ENCODE results near the gene BCL7A. TPM values are rescaled to one million over a fixed set of nuclear protein-coding genes. Genes with fewer than 3 reads are reported as not detected.

The BCL7A gene
- total and polyA plus RNA-seq, 4 donors = 3.5 to 8.3 (median 4.9) TPM

DNA sequence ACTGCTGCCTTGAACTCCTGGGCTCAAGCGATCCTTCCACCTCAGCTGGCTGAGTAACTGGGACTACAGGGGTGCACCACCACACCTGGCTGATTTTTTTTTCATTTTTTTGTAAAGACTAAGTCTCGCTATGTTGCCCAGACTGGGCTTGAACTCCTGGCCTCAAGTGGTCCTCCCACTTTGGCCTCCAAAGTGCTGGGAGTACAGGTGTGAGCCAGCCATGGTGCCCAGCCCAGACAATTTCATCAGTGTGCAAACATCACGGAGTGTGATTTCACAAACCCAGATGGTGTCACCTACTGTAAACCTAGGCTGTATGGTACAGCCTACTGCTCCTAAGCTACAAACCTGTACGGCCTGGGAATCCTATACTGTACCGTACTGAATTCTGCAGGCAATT, 6.9 kb upstream of the BCL7A start:
- 85% methylated on average over 5 of the region's 5 CpGs for WGBS
- no peaks in the 10 kb centered on the region for H3K9me3 ChIP-seq (ENCODE audit: control insufficient read depth in 4 of 4, low read length in 3 of 4)

DNA sequence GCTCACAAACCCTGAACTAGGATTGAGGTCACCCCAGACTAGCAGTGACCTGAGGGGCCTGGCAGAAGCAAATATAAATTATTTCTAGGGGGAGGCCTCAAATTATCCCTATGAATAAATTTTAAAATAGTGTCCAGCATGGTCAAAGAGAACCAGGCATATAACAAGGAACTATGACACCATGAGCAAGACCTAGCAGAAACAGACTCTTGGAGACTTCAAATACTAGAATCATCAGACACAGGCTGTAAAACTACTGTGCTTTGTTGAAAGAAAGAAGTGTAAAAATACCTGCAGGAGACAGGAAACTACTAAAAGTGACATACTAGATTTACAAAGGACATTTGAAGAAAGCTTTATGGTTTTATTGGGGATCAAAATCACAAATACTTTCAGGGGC, 3.2 kb upstream of the BCL7A start:
- Histone ChIP-seq H3K9me3 (ENCODE audit: control insufficient read depth in 4 of 4, low read length in 3 of 4) (no peaks in the 10 kb centered on the region), H3K27me3 (ENCODE audit: control insufficient read depth in 4 of 4, insufficient read depth in 4 of 4, low read length in 3 of 4) (no peaks in the 10 kb centered on the region), H3K4me1 (ENCODE audit: control insufficient read depth in 4 of 4, insufficient read depth in 4 of 4, low read length in 3 of 4) (peaks cover 0 to 15% (median 5%) of the 10 kb centered on the region in 4 donors), H3K4me3 (ENCODE audit: low read depth in 1 of 3, low read length in 3 of 3) (no peak overlapping the region), H3K9ac (ENCODE audit: low read depth in 1 of 2, low read length in 2 of 2) (no peak overlapping the region), H3K36me3 (ENCODE audit: control insufficient read depth in 4 of 4, insufficient read depth in 3 of 4, low read depth in 1 of 4, low read length in 3 of 4) (no peaks in the 10 kb centered on the region), H3K27ac (ENCODE audit: low read depth in 1 of 2, low read length in 2 of 2) (no peak overlapping the region)
- TF ChIP-seq GABPA (IDR thresholded peaks at IDR 0.05 in 1 of 2, conservative IDR thresholded peaks at IDR 0.05 in 1 of 2) (no peak), HNF4G (IDR thresholded peaks at IDR 0.05) (no peak)
- DNase-seq (ENCODE audit: low spot score) = no peak

More for the DNA sequence above, 6.9 kb upstream of the BCL7A start:
- Histone ChIP-seq H3K4me3 (ENCODE audit: low read depth in 1 of 3, low read length in 3 of 3) (no peak overlapping the region), H3K27me3 (ENCODE audit: control insufficient read depth in 4 of 4, insufficient read depth in 4 of 4, low read length in 3 of 4) (no peaks in the 10 kb centered on the region), H3K27ac (ENCODE audit: low read depth in 1 of 2, low read length in 2 of 2) (no peak overlapping the region), H3K9ac (ENCODE audit: low read depth in 1 of 2, low read length in 2 of 2) (no peak overlapping the region), H3K36me3 (ENCODE audit: control insufficient read depth in 4 of 4, insufficient read depth in 3 of 4, low read depth in 1 of 4, low read length in 3 of 4) (no peaks in the 10 kb centered on the region), H3K4me1 (ENCODE audit: control insufficient read depth in 4 of 4, insufficient read depth in 4 of 4, low read length in 3 of 4) (no peaks in the 10 kb centered on the region)
- TF ChIP-seq NR2F2 (IDR thresholded peaks at IDR 0.05) = no peak
- no peak for TF ChIP-seq YY1 (IDR thresholded peaks at IDR 0.05)
- TF ChIP-seq, protein P1, sequence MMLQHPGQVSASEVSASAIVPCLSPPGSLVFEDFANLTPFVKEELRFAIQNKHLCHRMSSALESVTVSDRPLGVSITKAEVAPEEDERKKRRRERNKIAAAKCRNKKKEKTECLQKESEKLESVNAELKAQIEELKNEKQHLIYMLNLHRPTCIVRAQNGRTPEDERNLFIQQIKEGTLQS (IDR thresholded peaks at IDR 0.05) = no peak
- no peak for TF ChIP-seq EGR1 (IDR thresholded peaks at IDR 0.05; ENCODE audit: low read depth in 2 of 2)
- TF ChIP-seq GABPA (IDR thresholded peaks at IDR 0.05 in 1 of 2, conservative IDR thresholded peaks at IDR 0.05 in 1 of 2) = no peak
- TF ChIP-seq SP1 (IDR thresholded peaks at IDR 0.05) = no peak
- TF ChIP-seq, protein P2, sequence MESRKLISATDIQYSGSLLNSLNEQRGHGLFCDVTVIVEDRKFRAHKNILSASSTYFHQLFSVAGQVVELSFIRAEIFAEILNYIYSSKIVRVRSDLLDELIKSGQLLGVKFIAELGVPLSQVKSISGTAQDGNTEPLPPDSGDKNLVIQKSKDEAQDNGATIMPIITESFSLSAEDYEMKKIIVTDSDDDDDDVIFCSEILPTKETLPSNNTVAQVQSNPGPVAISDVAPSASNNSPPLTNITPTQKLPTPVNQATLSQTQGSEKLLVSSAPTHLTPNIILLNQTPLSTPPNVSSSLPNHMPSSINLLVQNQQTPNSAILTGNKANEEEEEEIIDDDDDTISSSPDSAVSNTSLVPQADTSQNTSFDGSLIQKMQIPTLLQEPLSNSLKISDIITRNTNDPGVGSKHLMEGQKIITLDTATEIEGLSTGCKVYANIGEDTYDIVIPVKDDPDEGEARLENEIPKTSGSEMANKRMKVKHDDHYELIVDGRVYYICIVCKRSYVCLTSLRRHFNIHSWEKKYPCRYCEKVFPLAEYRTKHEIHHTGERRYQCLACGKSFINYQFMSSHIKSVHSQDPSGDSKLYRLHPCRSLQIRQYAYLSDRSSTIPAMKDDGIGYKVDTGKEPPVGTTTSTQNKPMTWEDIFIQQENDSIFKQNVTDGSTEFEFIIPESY (IDR thresholded peaks at IDR 0.05) = no peak
- TF ChIP-seq HNF4A (conservative IDR thresholded peaks at IDR 0.05) = no peak
- no peak for TF ChIP-seq JUND (IDR thresholded peaks at IDR 0.05)
- TF ChIP-seq, protein P3, sequence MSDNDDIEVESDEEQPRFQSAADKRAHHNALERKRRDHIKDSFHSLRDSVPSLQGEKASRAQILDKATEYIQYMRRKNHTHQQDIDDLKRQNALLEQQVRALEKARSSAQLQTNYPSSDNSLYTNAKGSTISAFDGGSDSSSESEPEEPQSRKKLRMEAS (IDR thresholded peaks at IDR 0.05) = no peak
- TF ChIP-seq, protein P4, sequence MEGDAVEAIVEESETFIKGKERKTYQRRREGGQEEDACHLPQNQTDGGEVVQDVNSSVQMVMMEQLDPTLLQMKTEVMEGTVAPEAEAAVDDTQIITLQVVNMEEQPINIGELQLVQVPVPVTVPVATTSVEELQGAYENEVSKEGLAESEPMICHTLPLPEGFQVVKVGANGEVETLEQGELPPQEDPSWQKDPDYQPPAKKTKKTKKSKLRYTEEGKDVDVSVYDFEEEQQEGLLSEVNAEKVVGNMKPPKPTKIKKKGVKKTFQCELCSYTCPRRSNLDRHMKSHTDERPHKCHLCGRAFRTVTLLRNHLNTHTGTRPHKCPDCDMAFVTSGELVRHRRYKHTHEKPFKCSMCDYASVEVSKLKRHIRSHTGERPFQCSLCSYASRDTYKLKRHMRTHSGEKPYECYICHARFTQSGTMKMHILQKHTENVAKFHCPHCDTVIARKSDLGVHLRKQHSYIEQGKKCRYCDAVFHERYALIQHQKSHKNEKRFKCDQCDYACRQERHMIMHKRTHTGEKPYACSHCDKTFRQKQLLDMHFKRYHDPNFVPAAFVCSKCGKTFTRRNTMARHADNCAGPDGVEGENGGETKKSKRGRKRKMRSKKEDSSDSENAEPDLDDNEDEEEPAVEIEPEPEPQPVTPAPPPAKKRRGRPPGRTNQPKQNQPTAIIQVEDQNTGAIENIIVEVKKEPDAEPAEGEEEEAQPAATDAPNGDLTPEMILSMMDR (IDR thresholded peaks at IDR 0.05; ENCODE audit: low read depth, low read length, missing input control) = no peak
- DNase-seq (ENCODE audit: low spot score) = no peak

DNA sequence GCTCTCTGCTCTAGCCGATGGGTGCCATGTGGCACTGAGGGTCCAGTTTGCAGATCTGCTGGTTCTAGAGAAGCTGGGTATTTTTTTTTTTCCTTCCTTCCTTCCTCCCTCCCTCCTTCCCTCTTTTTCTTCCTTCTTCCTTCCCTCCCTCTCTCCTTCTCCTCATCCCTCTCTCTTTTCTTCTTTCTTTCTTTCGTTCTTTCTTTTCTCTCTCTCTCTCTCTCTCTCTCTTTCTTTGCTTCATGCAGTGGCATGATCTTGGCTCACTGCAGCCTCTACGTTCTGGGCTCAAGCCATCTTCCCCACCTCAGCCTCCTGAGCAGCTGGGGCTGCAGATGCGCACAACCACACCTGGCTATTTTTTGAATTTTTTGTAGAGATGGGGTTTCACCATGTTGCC, 2.7 kb upstream of the BCL7A start:
- WGBS = 96% methylated on average over 4 of the region's 4 CpGs
- DNase-seq (ENCODE audit: low spot score) = no peak
- Histone ChIP-seq H3K9me3 (ENCODE audit: control insufficient read depth in 4 of 4, low read length in 3 of 4) (no peaks in the 10 kb centered on the region), H3K36me3 (ENCODE audit: control insufficient read depth in 4 of 4, insufficient read depth in 3 of 4, low read depth in 1 of 4, low read length in 3 of 4) (no peaks in the 10 kb centered on the region), H3K27me3 (ENCODE audit: control insufficient read depth in 4 of 4, insufficient read depth in 4 of 4, low read length in 3 of 4) (no peaks in the 10 kb centered on the region), H3K4me3 (ENCODE audit: low read depth in 1 of 3, low read length in 3 of 3) (no peak overlapping the region), H3K4me1 (ENCODE audit: control insufficient read depth in 4 of 4, insufficient read depth in 4 of 4, low read length in 3 of 4) (peaks cover 4 to 20% (median 8%) of the 10 kb centered on the region in 4 donors), H3K9ac (ENCODE audit: low read depth in 1 of 2, low read length in 2 of 2) (no peak overlapping the region), H3K27ac (ENCODE audit: low read depth in 1 of 2, low read length in 2 of 2) (no peak overlapping the region)
- TF ChIP-seq JUND (IDR thresholded peaks at IDR 0.05) (no peak), HNF4A (conservative IDR thresholded peaks at IDR 0.05) (no peak), HNF4G (IDR thresholded peaks at IDR 0.05) (no peak), GABPA (IDR thresholded peaks at IDR 0.05 in 1 of 2, conservative IDR thresholded peaks at IDR 0.05 in 1 of 2) (no peak), TAF1 (conservative IDR thresholded peaks at IDR 0.05) (no peak), NR2F2 (IDR thresholded peaks at IDR 0.05) (no peak), RXRA (IDR thresholded peaks at IDR 0.05) (no peak), EGR1 (IDR thresholded peaks at IDR 0.05; ENCODE audit: low read depth in 2 of 2) (no peak), RAD21 (IDR thresholded peaks at IDR 0.05) (no peak), FOXA1 (IDR thresholded peaks at IDR 0.05) (no peak), FOXA2 (IDR thresholded peaks at IDR 0.05) (no peak), YY1 (IDR thresholded peaks at IDR 0.05) (no peak)
- TF ChIP-seq, protein P2 (IDR thresholded peaks at IDR 0.05) = no peak
- TF ChIP-seq, protein P4 (IDR thresholded peaks at IDR 0.05; ENCODE audit: low read depth, low read length, missing input control) = no peak
- TF ChIP-seq, protein P1 (IDR thresholded peaks at IDR 0.05) = no peak
